Measurements from ENCODE around the gene SKI.

DNA sequence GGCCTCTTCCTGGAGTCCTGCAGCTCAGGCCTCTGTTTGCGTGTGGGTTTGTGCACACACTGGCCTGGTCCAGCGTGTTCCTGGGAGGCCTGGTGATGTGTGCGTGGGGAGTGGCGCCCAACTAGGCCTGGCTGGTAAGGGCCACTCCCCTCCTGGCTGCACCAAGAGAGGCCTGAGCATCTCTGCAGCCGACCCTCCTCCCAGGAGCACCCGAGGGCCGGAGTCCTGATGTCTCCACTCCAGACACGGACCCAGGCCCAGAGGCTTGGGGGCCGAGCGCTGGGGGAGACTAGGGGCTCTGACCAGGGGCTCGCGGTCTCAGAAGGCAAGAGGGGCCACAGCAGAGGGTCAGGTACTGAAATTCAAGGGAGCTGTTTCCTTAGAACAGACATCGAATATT, 130.0 kb downstream of the SKI start:
- TF ChIP-seq CTBP1 (IDR thresholded peaks at IDR 0.05; ENCODE audit: borderline replicate concordance): no peak
- TF ChIP-seq FOXA1 (IDR thresholded peaks at IDR 0.05): no peak
